Loucy (cell line): ENCODE results near the gene MDGA2.

Experiments used
- CTCF ChIP-seq: fragments of 200-600 bp; sonication (generic); conservative IDR thresholded peaks from 2 replicates; pipeline ENCODE4 v1.5.1; 2014; ENCODE audit warnings: mild to moderate bottlenecking, antibody characterized with exemption, low read length
- EZH2phosphoT487 ChIP-seq: fragments of 200-600 bp; IDR thresholded peaks from 2 replicates; pipeline ENCODE4 v1.6.1; 2018; ENCODE audit warnings: antibody characterized with exemption, mild to moderate bottlenecking, moderate library complexity, borderline replicate concordance

GRCh38 chr14:47637753-47638152 is 37.7 kb downstream of the MDGA2 start:
- TF ChIP-seq CTCF (no peak), EZH2phosphoT487 (no peak)
